ENCODE results near the gene TBXAS1. TPM values are rescaled to one million over a fixed set of nuclear protein-coding genes. Genes with fewer than 3 reads are reported as not detected.

The TBXAS1 gene
- total and polyA plus RNA-seq, 4 donors: 4.1 to 22.4 (median 12.2) TPM

GRCh38 chr7:139869886-139870285, 40.8 kb downstream of the TBXAS1 start (continued):
- TF ChIP-seq ZBTB33 (IDR thresholded peaks at IDR 0.05): no peak
- TF ChIP-seq CTCF (IDR thresholded peaks at IDR 0.05; ENCODE audit: low read depth, low read length, missing input control): no peak
- no peak for TF ChIP-seq EGR1 (IDR thresholded peaks at IDR 0.05; ENCODE audit: low read depth in 2 of 2)

- H3K27ac ChIP-seq (ENCODE audit: low read depth in 1 of 2, low read length in 2 of 2): no peak overlapping the region
- WGBS: 89% methylated on average over 7 of the region's 7 CpGs
- no peak for DNase-seq (ENCODE audit: low spot score)
- no peak overlapping the region for H3K9ac ChIP-seq (ENCODE audit: low read depth in 1 of 2, low read length in 2 of 2)
- H3K27me3 ChIP-seq (ENCODE audit: control insufficient read depth in 4 of 4, insufficient read depth in 4 of 4, low read length in 3 of 4): no peaks in the 10 kb centered on the region
- no peaks in the 10 kb centered on the region for H3K9me3 ChIP-seq (ENCODE audit: control insufficient read depth in 4 of 4, low read length in 3 of 4)
- TF ChIP-seq REST (IDR thresholded peaks at IDR 0.05) (no peak), MAX (IDR thresholded peaks at IDR 0.05) (no peak), ATF3 (IDR thresholded peaks at IDR 0.05) (no peak), TAF1 (conservative IDR thresholded peaks at IDR 0.05) (no peak), GABPA (IDR thresholded peaks at IDR 0.05 in 1 of 2, conservative IDR thresholded peaks at IDR 0.05 in 1 of 2) (no peak), YY1 (IDR thresholded peaks at IDR 0.05) (no peak), EGR1 (IDR thresholded peaks at IDR 0.05; ENCODE audit: low read depth in 2 of 2) (no peak), ZBTB33 (IDR thresholded peaks at IDR 0.05) (no peak), NR2F2 (IDR thresholded peaks at IDR 0.05) (no peak), FOXA1 (IDR thresholded peaks at IDR 0.05) (no peak), FOXA2 (IDR thresholded peaks at IDR 0.05) (no peak), HNF4G (IDR thresholded peaks at IDR 0.05) (no peak), RAD21 (IDR thresholded peaks at IDR 0.05) (no peak), SP1 (IDR thresholded peaks at IDR 0.05) (no peak), CTCF (IDR thresholded peaks at IDR 0.05; ENCODE audit: low read depth, low read length, missing input control) (no peak)
- no peak overlapping the region for H3K4me3 ChIP-seq (ENCODE audit: low read depth in 1 of 3, low read length in 3 of 3)
- H3K36me3 ChIP-seq (ENCODE audit: control insufficient read depth in 4 of 4, insufficient read depth in 3 of 4, low read depth in 1 of 4, low read length in 3 of 4): no peaks in the 10 kb centered on the region
- no peaks in the 10 kb centered on the region for H3K4me1 ChIP-seq (ENCODE audit: control insufficient read depth in 4 of 4, insufficient read depth in 4 of 4, low read length in 3 of 4)
These were observed 41.3 kb downstream of the TBXAS1 start for GRCh38 chr7:139870380-139870779.

Measured in liver (tissue), 9 donors.